Fibroblast of skin of scalp (primary cell): ENCODE results near the gene TCP10L.
A peak's percentile ranks its signal among the peaks of the same experiment; 100 is the strongest.
"Not testable (repeated sequence)": the region's sequence is repeated elsewhere in the genome, so short reads cannot be mapped to it uniquely, and the experiment has no call there.

ENCODE experiments used
- DNase-seq: peaks from one replicate; pipeline ENCODE4 v3.0.0-alpha.2; 2013

The TCP10L gene

DNA sequence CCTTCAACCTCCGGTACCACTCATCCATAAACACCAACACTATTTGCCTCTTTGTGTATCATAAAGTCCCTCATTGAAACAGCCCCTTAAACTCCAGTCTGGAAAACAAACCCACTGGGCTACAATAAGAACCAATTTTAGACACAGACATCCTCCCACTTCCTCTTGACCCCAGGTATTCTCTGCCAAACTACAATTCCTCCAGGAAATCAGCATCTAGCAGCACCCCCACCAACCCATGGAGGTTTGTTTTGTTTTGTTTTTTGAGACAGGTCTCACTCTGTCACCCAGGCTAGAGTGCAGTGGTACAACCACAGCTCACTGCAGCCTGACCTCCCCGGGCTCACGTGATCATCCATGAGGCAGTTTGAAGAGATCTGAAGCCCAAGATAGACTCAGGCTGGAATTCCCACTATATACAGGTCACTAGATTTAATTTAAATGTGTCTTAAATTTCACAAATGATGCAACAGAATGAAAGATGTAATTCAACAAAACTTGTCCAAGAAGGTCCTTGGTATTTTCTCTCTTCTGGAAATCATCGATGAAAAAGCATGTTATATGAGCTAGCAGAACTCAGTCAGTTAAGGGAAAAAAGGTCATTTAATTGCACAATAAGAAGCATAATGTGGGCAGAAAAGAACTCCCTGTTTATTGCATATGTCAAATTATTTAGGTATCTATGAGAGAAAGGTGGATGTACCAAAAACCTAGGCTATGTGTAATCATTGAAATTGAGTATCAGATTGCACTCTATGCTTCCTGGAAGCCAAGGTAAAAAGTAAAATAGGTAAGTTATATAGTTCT lies 30.3 kb downstream of the TCP10L start:
- peak; percentile 17 for DNase-seq

DNA sequence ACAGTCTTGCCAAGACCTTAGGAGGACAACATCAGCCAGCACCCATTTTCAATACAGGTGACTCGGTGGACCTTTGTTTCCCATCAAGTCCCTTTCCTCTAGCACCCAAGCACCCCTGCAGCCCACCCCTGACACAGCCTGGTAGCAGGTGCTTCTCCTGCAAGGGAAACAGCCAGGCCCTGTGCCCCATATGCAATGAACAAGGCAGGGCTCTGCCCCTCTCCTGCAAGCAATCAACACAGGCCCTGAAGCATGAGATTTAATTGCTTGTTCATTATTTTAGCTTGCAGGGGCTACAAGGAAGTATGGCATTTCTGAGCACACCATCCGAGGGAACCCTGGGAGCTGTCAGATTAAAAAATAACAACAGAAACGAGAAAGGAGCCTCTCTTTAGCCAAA lies 35.4 kb downstream of the TCP10L start:
- DNase-seq, result no peak

DNA sequence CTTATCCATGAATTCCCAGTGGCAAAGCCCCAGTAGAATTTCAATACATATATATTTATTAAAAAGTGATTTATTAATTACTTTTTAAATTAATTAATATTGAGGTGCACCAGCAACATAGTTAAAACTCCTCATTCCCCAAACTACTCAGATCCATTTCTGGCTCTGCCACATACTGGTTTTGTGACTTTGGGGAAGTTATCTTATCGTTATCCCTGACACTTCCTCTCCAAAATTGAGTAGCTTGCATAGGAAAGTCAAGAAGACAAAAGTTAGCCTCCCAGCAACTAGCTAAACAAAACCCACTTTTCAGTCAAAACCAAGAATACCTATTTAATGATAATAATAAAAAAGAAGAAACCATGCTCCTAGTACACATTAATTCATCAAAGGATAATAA lies 35.9 kb downstream of the TCP10L start:
- DNase-seq, result no peak

DNA sequence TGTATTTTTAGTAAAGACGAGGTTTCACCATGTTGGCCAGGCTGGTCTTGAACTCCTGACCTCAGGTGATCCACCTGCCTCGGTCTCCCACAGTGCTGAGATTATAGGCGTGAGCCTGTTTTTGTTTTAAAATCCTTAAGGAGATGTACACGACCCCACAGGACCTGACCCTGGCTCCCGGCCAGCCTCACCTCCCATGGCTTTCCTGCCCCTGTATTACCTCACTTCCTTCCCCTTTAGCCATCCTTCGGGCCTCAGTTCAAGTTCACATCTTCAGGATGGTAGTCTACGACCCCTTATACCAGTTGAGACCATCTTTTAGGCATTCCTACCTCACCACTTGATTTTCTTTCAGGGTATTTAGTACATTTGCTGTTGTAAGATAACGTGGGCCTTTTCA lies 36.3 kb downstream of the TCP10L start:
- no peak for DNase-seq

DNA sequence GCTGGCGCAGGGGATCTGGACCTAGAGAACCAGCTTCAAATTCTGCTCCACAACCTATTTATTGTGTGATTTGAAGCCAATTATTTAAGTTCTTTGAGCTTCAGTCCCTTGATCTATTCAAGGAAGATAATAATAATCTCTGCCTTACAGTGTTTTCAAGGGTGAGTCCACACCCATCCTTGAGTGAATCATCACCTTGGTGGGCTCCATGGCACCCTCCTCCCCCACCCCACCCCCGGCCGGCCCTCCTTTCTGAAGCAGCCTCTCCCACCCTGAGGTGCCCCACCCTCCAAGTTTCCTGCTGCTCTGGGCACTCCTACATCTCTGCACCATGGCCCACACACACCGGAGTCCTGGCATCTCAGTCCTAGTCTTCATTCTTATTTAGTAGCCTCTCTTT lies 38.3 kb downstream of the TCP10L start:
- DNase-seq, result no peak

DNA sequence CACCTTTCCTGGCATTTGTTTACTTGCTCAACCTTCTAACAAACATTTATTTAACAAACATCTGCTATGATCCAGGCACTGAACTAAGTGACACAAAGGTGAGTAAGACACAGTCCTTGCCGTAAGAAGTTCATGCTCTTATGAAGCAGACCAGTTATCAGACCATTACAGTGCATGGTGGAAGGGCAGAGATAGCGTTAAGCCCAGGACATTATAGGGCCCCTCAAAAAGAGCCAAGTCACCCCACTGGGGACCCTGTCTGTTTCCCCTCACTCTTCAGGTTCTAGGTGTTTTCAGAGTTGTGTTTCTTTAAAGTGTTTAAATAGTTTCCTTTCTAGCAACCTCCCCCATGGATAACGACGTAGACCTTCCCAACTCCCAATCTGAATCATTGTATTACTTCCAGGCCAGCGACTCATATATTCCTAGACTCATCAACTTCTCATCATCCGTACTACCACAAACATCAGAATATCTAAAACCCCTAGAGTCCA lies 39.3 kb downstream of the TCP10L start:
- DNase-seq, result peak; percentile 41

DNA sequence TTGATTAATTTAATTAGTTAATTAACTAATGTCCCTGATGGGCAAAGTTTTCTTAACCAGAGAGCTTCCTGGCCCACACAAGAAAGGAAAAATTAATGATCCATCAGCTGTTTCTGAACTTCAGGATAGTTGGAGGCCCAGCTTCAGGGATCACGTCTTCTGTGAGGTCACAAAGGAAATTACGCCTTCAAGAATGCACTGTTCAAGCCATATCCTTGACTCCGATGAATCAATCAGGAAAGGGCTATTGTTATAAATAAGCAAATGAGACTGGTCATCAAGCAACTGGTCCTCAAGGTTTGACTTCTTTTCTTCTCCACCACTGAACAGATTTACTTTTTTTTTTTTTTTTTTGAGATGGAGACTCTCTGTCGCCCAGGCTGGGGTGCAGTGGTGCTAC lies 40.6 kb downstream of the TCP10L start:
- DNase-seq, result no peak

DNA sequence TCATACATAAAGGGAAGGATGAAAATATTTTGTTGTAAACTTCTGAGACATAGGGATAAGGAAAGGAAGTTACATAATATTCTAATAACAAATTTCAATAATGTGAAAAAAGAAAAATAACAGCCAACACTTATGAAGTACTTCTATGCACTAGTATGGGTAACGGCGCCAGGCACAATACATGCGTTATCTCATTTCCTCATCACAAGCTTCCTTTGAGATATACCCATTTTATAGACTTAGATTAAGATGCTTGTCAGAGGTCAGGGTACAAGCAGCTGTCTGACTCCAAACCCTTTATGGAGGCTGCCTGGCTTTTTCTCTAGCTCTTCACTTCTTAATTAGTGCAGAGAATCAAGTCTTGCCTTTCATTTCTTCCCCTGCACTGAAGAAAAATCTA lies 41.3 kb downstream of the TCP10L start:
- DNase-seq, result no peak

DNA sequence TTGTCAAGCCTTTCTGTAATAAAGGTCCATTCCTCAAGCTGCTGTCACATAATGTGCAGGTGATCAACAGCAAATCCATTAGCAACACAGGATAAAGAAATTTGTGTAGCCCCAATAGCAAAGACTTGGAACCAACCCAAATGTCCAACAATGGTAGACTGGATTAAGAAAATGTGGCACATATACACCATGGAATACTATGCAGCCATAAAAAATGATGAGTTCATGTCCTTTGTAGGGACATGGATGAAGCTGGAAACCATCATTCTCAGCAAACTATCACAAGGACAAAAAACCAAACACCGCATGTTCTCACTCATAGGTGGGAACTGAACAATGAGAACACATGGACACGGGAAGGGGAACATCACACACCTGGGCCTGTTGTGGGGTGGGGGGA lies 42.3 kb downstream of the TCP10L start:
- DNase-seq, result not testable (repeated sequence)

DNA sequence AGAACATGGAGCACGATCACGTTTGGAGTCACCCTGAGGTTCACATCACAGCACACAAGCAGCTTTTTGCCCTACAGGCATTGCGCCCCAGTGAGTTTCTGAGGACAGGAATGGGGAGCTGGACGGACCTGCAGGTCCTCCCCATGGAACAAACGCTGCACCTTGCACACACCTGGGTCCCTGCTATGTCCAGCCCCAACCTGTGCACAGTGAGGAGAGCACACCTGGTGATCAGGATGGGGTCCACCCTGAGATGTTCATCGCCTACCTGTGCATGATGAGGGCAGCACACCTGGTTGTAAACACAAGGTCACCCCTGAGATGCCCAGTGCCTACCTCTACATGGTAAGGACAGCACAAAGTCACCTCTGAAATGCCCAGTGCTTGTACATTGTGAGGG lies 45.9 kb downstream of the TCP10L start:
- DNase-seq, result no peak

DNA sequence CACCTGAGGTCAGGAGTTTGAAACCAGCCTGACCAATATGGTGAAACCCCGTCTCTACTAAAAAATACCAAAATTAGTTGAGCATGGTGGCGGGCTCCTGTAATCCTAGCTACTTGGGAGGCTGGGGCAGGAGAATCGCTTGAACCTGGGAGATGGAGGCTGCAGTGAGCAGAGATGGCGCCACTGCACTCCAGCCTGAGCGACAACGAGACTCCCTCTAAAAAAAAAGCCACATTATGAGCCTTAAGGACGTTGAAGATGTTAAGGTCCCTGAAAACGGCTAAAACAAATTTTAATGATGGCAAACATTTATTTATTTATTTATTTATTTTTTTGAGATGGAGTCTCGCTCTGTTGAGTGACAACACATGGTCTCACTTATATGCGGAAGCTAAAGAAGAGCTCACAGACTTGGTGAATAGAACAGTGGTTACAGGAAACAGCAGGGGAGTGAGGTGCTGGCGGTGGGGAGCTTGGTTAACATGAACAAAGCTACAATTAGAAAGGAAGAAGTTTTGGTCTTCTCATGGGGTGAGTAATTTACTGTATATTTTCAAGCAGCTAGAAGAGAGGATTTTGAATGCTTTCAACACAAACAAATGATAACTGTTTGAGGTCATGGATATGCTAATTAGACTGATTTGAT lies 47.1 kb downstream of the TCP10L start:
- DNase-seq, result no peak

DNA sequence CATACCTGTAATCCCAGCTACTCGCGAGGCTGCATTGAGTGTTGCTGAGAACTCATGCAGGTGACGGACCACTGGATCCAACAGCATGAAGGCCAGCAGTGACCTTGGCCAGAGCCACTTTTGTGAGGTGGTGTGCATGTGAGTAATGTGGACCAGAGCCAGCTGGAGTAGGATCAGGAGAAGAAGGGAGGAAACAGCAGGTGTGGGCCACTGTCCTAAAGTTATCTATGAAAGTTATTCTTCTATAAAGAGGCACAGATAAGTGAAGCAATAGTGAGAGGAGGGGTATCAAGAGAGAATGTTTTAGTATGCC lies 47.8 kb downstream of the TCP10L start:
- DNase-seq, result no peak

DNA sequence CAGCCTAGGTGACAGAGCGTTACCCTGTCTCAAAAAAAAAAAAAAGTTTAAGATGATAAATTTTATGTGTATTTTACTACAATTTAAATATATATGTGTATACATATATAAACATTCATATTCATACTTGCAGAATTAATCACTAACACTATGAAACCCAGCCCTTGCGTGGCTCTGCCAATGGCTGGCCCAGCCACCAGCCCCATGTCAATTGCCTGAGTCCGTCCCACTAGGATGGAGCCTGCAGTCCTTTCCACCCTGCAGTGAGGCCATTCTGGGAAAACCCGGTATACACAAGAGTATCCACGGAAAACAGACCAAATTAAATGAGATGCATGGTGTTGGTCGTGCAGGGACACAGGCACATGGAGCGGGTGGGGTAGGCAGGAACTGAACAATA lies 49.7 kb downstream of the TCP10L start:
- no peak for DNase-seq

DNA sequence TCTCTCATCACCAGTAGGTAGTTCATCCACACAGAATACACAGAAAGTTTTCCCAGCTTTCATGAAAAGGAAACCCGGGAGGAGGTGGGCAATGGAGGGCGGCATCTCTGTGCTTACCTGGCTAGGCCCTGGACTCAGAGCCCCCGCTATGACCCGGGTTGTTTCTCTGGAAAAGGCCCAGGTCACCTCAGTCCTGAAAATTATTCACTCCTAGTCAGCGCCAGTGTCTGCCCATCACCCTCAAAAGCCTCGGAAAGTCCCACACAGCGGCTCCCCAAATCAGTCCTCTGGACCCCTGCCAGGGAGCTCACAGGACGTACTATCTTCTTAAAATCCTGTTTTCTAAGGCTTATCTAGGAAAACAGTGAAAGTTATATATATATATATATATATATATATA lies 51.2 kb downstream of the TCP10L start:
- DNase-seq, result no peak

DNA sequence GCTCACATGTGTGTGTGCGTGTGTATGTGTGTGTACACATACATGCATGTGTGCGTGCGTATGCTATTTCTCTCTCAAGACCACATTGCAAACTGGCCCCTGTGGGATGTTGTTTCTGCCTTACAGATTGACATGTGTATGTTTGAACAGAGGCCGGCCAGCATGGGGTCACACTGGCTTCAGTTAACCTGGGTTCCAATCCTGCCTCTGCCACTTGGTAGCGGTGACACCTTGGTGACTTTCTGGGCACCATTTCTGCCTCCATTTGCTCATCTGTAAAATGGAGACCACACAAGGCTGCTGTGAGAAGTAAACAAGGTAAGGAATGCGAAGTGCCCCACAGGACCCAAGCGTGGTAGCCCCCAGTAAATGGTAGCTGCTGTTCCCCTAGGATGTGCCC lies 51.7 kb downstream of the TCP10L start:
- no peak for DNase-seq

DNA sequence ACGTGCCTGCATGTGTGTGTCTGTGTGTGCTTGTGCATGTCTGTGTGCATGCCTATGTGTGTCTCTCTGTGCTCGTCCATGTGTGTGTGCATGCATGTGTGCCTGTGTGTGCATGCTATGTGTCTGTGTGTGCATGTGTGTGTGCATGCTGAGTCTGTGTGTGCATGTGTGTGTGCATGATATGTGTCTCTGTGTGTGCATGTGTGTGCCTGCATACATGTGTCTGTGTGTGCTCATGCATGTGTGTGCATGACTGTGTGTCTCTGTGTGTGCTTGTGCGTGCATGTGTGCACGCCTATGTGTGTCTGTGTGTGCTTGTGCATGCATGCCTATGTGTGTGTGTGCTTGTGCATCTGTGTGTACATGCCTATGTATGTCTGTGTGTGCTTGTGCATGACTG lies 52.3 kb downstream of the TCP10L start:
- DNase-seq, result no peak

DNA sequence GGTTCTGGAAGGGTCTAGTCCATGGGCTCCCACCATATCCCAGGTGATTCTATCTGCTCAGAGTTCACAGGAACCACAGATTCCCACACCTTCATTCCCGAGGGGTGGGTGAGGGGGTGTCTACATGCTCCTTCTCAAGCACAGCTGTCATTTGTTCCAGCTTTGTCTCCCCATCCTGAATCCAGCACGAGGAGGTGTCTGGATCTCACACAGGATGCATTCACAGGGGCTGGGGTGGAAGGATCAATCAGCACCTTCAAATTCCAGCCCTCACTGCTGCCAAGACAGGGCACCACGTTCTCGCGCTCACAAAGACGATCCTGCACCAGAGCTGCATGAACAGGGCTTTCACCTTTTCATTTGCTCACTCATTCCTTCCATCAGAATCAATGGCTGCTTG lies 52.7 kb downstream of the TCP10L start:
- no peak for DNase-seq

DNA sequence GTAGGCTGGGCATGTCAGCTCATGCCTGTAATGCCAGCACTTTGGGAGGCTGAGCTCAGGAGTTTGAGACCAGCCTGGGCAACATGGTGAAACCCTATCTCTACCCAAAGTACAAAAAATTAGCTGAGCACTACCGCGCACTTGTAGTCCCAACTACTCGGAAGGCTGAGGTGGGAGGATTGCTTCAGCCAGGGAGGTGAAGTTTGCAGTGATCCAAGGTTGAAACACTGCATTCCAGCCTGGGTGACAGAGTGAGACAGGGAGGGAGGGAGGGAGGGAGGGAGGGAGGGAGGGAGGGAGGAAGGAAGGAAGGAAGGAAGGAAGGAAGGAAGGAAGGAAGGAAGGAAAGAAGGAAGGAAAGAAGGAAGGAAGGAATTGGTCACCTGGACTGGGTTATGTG lies 53.8 kb downstream of the TCP10L start:
- DNase-seq, result not testable (repeated sequence)

DNA sequence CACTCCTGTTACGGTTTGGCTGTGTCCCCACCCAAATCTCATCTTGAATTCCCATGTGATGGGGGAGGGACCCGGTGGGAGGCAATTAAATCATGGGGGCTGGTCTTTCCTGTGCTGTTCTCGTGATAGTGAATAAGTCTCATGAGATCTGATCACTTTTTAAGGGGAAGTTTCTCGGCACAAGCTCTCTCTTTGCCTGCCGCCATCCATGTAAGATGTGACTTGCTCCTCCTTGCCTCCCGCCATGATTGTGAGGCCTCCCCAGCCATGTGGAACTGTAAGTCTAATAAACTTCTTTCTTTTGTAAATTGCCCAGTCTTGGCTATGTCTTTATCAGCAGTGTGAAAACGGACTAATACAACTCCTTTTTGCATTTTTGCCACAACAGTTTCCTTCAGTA lies 54.5 kb downstream of the TCP10L start:
- DNase-seq, result not testable (repeated sequence)

DNA sequence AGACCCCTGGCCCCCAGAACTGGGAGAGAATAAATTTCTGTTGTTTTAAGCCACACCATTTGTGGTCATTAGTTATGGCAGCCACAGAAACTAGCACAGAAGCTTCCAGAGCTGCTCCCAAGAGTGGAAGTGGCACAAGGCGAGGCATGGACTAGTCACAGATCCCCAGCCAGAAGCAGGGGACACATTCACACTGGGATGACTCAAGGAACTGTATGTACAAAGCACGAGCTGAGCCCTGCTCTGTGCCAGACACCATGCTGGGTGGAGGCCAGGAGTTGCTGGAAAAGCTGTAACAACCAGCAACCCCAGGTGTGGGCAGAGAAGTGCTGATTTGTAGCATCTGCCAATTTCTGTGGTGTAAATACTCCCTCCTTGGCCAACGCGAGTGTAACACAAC lies 55.6 kb downstream of the TCP10L start:
- no peak for DNase-seq

DNA sequence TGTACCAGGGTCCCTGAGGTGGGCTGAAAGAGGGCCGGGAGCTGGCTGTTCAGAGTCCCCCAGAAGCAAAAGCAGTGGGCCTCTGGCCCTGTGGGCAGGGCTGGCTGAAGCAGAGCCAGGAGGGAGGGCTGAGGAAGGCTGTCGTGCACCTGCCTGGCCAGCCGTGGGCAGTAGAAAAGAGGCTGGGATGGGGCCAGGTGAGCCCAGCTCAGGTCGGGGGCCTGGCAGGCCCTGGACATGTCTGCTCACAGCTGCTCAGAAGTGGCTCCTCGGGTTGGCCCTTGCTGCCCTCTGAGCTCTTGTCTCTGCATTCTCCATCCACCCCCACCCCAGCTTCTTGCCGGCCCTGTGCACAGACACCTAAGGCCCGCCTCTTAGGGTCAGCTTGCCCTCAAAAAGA lies 60.0 kb downstream of the TCP10L start:
- no peak for DNase-seq

DNA sequence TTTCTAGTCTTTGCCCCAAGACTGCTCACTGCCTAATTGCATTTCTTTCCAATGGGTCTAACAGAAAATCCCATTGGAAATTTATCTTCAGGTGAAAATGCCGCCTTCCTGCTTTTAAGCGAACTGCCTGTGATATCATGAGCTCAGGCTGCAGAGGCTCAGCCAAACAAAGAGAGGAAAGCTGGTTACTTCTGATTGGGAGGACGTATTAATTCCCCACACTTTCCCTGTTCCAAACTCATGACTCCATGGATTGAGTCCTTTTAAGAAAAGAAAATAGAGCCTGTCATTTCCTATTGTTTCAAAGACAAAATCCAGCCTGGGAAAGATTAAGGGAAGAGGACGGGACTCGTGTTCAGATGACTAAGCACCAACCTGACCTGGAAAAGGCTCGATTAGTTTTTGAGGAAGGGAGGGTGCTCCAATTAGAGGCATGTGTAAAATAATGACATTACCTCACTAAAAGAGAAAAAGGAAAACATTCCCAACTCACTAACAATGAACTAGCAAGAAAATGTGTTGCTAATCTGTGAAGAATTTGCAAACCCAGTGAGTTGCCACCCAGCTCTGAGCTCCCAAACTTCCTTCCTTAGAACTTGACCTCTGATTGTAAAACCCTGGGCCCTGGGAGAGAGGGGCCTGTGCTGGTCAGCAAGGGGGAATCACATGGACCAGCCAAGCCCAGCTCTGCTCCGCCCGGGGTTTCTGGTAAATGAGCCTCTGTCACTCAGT lies 61.2 kb downstream of the TCP10L start:
- DNase-seq, result peak; percentile 59
